GM21447 (cell line): ENCODE results near the gene UVSSA.

Experiments used
- ATAC-seq: cut with Tn5 transposase; IDR thresholded peaks from one replicate; pipeline ENCODE4 v1.9.1; 2021; ENCODE audit not compliant: unreplicated experiment

The UVSSA gene, protein sequence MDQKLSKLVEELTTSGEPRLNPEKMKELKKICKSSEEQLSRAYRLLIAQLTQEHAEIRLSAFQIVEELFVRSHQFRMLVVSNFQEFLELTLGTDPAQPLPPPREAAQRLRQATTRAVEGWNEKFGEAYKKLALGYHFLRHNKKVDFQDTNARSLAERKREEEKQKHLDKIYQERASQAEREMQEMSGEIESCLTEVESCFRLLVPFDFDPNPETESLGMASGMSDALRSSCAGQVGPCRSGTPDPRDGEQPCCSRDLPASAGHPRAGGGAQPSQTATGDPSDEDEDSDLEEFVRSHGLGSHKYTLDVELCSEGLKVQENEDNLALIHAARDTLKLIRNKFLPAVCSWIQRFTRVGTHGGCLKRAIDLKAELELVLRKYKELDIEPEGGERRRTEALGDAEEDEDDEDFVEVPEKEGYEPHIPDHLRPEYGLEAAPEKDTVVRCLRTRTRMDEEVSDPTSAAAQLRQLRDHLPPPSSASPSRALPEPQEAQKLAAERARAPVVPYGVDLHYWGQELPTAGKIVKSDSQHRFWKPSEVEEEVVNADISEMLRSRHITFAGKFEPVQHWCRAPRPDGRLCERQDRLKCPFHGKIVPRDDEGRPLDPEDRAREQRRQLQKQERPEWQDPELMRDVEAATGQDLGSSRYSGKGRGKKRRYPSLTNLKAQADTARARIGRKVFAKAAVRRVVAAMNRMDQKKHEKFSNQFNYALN

DNA sequence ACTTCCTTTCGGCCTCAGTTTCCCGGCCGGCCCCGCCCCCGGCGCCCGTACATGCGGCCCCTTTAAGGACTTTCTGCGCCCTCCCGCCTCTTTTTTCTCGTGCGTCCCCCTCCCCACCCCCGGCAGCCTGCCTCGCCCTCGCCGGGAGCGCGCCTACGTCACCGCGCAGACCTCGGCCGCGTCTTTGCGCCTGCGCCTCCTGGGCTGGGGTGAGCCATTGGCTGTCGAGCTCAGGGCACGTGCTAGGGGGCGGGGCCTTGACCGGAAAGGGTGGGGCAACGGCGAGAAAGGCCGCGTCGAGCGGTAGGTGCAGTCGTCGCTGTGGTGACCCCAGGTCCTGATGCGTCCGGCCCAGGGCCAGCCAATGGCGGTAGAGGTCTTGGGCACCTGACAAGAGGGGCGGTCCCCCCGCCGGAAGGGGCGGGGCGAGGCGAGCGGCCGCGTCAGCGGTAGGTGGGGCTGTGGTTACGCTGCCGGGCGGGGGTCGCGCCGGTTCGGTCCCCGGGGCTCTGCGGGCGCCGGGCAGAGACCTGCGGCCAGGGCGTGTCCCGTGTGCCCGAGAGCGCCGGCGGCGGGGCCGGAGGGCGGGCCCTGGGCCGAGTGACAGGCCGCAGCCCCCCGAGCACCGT is at the start of gene UVSSA:
TSS of gene UVSSA (plus strand) at position 428 of the 629 bp plus-strand sequence. CDS start 884 bp downstream, outside the sequence.
- peak; percentile 91 for ATAC-seq

DNA sequence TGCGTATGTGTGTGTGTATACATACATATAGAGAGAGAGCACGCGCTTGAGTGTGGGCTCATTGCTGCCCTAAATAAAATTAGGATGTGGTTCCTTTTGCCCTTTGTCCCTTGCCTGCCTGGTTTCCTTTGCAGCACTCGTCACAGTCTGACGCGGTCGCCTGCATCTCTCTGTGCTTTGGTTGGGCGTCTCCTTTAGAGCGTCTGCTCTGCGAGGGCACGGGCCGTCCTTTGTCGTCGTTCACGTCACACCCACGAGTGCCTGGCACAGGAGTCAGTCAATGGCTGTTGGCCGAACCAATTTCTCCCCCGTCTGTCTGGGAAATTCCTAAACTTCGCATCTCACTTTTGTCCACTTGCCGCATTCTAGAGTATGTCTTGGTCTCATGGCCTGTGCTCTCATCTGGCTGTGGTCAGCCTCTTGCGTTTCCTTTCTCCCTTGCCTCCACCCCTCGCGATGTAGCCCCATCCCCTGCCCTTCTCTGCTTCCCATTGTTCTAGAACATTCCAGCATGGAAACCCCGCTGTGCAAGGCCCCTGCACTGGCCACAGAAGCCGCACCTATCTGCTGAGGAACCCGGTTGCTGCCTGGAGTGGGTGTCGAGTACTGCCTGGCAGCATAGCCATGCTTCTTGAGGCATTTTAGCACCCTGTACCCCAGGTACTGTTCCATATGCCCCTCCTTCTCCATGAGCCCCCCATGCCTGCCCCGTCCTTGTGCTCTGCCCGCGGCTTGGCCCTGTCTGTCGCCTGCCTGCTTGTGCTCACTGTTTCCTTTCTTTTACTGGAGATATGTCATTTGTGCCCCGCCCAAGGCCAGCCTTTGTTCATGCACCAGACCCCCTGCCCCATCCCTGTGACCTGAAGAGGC is 49.3 kb upstream of the UVSSA start:
- ATAC-seq, result no peak

- ATAC-seq, result no peak
These were observed 48.5 kb upstream of the UVSSA start for GRCh38 chr4:1298461-1298860.

DNA sequence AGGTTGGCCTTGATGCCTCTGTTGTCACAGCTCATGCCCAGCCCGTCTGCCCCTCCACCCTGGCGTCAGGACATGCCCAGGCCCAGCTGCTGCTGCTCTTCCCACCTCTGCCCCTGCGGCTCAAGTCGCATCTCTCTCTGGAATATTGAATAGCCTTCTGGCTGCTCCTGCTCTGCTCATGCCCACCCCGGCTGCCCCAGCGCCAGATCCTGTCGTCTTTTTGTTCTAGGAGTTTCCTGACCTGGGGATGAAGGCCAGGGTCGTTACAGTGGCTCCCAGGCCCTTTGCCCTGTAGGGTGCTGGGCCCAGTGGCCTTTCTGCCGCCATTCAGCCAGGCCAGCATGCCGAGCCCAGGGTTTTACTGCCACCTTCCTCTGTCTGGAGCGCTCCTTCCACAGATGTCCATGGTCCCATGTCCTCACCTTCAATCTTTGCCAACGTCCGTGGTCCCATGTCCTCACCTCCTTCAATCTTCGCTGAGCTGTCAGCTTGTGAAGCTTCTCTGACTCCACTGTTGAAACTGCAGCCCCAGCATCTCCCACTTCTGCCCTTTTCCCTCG is 47.6 kb upstream of the UVSSA start:
- ATAC-seq, result no peak

- no peak for ATAC-seq
These were observed 46.2 kb upstream of the UVSSA start for GRCh38 chr4:1300466-1301455.

- ATAC-seq, result no peak
These were observed 44.8 kb upstream of the UVSSA start for GRCh38 chr4:1302159-1302558.

DNA sequence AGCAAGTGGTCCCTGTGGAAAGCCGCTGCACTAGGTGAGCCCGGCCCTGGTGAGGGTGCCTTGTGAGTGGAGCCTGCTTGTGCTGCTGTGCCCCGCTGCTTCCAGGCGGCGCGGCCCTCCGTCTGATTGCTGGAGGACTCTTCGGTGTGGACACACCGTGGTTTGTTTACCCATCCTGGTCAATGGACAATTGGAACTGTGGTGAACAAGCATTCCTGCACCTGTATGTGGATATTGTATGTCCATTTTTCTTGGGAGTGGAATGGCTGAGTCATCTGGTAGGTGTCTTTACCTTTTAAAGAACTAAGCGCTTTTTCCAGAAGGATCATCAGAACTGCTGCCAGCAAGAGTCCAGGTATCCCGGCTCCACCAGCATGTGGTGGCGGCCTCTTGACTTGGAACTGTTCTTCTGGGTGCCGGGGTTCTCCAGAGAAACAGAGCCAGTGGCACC is 41.7 kb upstream of the UVSSA start:
- ATAC-seq, result no peak

GRCh38 chr4:1305781-1306455 is 41.1 kb upstream of the UVSSA start:
- ATAC-seq, result no peak

- ATAC-seq, result no peak
These were observed 38.9 kb upstream of the UVSSA start for GRCh38 chr4:1307951-1308735.

DNA sequence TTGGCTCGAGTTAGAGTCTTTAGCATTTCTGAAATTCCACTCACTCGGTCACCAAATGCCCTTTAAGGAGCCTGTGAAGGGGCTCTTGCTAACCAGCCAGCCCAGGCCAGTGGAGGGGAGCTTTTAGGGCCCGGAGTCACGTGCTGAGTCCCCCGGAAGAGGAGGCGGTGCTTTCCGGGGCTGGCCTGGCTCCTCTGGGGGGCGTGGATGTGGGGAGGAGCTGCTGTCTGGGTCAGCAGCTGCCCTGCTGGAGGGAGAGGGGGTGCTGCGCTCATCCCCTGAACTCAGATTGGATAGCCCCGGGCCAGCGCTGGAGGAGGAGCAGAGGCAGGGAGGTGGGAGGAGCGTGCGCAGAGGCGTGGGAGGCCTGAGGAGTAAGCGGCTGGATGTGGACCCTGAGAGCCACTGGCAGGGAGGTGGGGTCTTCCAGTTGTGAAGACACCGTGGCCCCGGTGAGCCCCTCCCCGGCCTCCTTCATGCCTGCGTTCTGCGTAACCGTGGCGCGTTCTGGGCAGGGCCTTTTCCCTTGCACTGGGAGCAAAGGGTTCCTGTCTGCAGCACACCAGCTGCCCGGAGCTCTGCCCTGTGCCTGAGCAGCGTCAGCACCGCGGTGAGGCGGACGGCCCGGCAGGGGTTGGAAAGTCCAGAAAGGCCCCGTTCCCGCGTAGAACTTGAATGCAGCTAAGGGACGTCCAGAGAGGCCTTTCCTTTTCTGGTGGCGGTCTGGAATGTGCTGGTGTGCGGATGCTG is 37.6 kb upstream of the UVSSA start:
- peak; percentile 88 for ATAC-seq

GRCh38 chr4:1310031-1310795 is 36.8 kb upstream of the UVSSA start:
- no peak for ATAC-seq

- ATAC-seq, result no peak
These were observed 36.0 kb upstream of the UVSSA start for GRCh38 chr4:1310796-1311631.

DNA sequence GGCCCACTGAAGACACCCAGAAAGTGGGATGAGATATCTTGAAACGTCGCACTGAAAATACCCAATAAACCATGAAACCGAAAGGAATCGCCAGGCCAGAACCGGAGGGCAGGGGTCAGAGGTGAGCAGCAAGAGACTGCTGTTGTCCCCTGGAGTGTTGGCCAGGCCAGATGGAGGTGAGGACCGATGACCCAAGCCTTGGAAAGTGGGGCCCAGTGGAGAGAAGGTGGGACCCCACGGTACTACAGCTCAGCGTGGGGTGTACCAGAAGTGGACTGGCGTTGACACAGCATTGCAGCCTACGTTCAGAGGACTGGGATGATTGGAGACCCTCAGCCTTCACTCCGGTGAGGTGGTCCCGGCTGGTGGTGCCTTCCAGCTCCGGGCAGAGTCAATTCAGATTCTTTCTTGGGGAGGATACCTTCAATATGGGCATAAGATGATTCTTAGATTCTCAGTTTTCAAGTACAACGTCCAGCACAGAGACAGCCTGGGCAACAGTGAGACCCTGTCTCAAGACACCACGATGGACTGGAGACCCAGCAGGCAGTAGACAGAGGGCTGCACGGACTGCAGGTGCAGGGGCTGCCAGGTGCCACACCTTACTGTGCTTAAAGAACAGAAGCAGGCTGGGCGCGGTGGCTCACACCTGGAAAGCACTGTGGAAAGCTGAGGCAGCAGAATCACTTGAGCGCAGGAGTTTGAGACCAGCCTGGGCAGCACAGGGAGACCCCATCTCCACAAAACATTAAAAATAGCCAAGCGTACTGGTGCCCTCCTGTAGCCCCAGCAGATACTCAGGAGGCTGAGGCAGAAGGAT is 34.0 kb upstream of the UVSSA start:
- ATAC-seq, result no peak

DNA sequence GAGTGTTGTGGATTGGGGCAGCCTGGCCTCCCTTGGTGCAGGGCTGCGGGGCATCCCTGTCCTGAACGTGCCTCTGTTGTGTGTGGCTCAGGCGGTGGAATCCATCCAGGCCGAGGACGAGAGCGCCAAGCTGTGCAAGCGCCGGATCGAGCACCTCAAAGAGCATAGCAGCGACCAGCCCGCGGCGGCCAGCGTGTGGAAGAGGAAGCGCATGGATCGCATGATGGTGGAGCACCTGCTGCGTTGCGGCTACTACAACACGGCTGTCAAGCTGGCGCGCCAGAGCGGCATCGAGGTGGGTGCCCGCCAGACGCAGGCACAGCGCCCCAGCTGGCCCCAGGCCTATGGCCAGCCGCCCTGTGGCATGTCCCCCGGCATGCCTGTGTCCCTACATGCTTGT is 31.7 kb upstream of the UVSSA start:
- no peak for ATAC-seq
